Measurements from ENCODE around the gene BEND5. TPM values are rescaled to one million over a fixed set of nuclear protein-coding genes. Genes with fewer than 3 reads are reported as not detected.

Gene BEND5
- polyA plus RNA-seq, 12 donors: 7.4 to 38.0 (median 10.4) TPM; not detected in 1

DNA sequence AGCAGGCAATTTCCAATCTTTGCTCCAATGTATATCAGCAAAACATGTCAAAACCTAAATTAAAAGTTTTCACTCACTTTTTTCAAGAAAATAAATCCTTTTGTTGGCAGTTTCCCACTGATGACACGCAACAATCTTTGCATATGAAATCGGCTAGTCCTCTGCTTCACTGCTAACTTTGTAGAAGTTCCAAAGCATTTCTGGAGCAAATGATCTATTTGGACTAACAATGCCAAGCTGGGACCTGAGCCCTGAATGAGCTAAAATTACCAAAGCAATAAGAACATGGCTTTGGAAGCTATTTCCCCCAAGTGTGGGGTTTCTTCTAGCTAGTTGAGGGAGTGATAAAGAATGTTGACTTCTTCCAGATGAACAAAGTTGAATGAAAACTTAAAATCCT lies 5.1 kb downstream of the BEND5 start:
- DNase-seq: peak; percentile 58

DNA sequence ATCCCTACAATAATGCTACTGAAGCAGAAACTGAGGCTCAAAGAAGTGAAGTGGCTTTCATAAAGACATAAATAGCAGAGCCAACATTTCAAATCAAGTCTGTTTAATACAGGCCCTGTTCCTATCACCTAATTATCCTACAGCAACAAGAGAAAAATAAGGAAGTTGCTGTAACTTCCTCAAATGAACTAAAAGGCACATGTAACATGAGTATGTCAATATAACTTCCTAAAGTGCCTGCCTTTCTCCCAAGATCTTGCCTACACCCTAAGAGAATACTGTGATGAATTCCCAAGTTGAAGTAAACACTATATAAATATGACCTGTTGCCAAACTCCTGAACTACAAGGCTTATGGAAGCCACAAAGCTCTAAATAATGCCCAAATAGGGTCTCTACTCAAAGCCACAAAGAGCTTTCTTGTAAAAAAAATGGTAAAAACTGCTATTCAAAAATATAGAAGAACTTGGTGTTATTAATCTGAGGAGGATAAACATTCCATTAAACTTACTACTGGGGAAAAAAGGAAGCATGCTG lies 8.6 kb downstream of the BEND5 start:
- DNase-seq: no peak

DNA sequence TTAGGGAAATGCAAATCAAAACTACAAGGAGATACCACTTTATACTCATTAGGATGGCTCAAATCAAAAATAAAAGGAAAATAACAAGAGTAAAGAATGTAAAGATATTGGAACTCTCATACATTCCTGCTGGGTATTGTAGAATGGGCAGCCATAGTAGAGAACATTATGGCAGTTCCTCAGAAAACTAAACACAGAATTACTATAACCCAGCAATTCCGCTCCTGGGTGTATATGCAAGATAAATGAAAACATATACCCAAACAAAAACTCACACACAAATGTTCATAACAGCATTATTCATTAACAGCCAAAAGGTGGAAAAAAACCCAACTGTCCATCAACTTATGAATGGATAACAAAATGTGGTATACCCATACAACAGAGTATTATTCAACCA lies 11.4 kb downstream of the BEND5 start:
- DNase-seq: no peak

DNA sequence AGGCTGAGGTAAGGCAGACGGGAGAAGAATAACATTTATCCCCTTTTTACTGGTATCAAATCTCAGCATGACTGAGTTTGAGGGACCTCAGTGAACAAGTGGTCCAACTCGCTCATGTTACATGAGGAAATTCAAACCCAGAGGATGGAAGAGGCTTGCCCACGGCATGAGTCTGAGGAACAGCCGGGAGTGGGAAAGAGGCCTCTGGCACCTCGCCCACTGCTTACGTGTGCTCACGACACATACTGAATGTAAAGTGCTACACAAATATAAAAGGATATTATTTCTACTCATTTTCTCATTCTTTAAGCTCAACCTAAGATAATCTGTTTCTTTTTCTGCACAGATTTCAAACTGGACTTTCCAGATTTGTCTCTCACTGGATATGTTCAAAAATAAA lies 14.7 kb downstream of the BEND5 start:
- no peak for DNase-seq

DNA sequence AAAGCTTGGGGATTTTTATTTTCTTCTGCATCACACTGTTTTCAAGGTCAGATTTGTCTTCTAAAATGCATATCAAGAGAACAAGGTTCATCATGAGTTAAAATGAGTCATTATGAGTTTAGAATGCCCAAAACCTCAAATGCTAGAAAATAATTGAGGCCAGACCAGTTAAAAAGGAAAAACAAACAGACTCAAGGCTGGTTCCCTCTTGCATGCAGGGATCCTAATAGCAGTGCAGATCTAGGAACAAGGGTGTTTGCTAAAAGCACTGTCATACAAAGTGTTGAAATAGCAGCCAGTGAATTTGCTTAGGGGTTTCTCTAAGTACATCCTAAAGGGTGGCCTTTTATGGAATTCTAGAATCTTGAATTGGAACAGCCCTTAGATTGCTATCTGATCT lies 15.3 kb downstream of the BEND5 start:
- no peak for DNase-seq

DNA sequence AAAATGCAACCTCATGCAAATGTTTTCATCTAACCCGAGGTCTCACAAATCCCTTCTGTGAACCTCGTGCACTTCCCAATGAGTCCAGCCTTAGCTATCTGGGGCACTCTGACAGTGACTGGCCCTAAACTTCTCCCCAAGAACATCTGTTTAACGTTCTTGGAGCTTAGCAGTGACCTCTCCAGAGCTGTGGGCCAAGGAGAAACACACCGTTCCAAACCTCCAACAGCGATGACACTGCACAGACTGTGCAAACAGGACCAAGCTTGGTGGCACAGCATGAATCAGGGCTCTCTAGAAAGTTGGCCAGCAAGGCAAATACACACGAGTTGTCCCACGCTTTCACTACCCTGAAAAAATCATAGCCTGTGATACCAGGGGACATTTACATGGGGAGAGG lies 15.8 kb downstream of the BEND5 start:
- DNase-seq: no peak

DNA sequence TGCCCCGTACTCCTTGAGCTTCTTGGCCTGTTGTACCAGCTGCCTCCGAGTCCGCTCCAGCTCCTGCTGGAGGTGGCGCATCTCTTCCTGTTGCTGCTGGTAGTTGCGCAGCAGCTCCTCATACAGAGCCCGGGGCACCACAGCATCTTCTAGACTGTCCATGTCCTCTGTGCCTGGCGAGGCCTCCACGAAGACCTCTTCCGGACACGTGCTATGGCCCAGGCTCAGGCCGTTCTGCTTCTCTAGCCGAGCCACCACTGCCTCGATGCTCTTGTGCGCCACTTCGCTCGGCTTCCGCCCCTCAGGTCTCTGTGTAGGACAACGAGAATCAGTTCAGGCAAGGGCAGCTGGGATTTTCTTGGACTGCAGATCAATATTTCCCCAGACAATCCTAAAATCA lies 17.7 kb downstream of the BEND5 start:
- no peak for DNase-seq

DNA sequence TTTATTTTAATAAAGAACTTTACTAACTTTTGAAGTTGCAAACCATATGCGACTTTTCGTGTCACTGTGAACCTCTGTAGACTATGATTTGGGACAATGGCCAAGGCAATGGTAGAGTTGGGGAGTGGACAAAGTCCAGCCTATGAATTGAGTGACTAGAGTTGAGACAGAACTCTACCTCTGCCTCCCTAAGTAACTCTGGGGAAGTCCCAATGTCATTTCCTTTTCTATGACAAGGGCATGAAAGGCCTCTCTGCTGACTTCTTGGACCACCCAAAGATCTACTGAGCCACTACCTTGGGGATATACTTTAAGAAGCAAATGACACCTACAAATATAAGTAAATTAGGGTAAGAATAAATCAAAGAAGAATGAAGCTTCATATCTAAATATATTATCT lies 19.3 kb downstream of the BEND5 start:
- no peak for DNase-seq

DNA sequence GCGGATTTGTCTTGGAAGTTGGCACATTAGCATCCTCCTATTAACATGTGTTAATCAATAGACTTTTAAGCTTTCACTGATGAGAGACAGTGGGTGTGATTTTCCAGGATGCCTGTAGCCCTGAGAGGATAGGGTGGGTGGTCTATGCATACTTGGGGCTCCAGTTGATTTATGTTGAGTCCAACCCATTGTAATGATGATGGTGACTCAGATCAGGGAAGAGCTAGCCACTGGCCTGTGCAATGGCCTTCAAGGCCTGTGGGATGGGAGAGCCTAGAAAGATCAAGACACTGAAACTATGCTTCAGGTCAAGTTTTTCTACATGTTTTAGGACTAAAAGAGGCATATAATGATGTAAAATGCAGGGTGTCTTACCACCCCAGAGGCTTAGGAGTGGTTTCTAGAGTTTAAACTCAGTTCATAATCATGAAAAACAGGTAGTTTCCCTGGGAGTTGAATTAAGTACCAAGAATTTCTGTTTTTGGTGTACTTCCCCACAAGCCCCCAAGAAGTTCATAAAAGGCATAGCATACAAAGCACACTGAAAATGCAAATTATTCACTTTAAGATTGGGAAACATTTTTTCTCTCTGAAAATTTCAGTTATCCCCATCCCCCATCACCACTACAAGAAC lies 19.9 kb downstream of the BEND5 start:
- DNase-seq: no peak

DNA sequence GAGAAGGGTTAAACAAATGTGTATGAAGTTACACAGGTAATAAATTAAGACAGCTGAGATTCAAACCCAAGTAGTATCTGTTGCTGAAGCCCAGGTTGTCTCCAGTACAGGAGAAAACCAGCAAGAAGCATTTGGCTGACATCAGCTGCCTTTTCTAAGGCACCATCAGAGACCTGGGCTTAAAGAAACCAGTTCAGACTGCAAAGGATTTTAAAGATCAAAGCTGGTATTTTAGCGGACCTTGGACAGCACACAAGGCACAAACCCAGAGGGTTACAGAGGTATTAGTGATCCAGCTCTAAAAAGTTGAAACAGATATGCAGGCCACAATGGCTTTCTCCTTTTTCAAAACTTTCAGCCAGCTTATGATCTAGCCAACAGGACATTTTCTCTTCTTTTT lies 23.4 kb downstream of the BEND5 start:
- DNase-seq: no peak

DNA sequence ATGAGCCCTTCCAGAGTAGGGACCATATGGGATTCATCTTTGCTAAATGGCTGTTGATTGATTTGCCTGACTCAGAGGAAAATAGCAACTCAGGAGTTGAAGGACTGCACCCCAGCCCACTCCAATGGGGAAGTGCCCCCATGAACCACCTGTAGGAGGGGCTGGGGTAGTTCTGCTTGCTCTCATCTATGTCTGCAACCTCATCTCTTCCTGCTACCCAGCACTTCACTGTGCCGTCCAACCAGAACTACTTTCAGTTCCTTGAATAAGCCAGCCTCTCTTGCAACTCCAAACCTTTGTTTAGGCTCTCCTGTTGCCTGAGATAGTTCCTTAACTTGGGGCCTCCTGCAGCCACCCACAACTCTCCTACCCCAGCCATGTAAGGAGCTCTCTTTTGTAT lies 26.6 kb downstream of the BEND5 start:
- DNase-seq: no peak

DNA sequence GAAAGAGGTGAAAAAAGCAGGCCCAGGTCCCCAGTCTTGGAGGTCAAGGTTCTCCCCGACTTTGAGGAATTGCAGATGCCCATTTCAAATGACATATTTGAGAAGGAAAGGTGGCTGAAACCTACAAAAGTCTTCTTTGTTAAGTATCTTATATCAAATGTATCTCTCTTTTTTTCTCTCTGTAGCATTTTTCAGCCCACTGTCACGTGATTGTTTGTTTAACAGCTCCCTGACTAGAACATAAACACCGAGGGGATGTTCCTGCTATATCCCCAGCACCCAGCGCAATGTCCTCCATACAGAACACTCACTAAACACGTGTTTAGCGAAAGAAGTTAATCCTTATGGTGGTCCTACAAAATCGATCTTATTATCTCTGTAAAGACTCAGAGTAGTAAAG lies 27.6 kb downstream of the BEND5 start:
- DNase-seq: no peak

DNA sequence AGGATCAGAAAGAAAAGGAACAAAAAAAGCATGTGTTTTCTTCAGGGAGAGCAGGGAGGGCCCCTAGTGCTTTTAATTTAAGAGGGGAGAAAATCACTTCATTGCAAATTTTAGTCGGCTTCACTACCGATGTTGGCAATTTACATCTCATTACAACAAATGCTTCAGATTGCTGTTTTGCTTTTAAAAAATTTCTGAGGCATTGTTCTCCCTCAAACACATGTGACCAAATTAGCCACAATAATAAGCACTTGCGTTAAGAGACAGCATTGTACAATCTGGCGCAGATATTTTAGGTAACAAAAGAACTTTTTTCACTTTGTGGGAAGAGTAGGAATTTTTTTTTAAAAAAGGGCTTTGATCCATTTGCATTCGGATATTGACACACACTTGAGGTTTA lies 29.8 kb downstream of the BEND5 start:
- DNase-seq: no peak

DNA sequence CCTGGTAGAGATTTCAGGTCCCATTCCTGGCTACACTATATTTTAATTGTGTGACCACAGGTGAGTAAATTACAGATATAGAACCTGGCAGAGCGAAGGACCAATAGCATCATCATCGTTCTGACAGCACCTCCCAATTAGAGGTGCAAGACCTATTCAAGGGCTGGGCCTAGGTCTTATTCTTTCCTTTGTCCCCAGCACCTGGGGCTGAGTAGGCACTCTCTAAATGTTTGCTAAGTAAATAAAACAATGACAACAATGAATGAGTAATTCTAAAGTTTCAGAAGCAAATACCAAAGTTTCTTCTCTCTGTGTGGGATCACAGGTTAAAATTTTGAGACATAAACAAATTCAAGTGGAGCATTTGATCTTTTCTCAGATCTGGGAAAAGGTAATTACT lies 32.7 kb downstream of the BEND5 start:
- DNase-seq: no peak

DNA sequence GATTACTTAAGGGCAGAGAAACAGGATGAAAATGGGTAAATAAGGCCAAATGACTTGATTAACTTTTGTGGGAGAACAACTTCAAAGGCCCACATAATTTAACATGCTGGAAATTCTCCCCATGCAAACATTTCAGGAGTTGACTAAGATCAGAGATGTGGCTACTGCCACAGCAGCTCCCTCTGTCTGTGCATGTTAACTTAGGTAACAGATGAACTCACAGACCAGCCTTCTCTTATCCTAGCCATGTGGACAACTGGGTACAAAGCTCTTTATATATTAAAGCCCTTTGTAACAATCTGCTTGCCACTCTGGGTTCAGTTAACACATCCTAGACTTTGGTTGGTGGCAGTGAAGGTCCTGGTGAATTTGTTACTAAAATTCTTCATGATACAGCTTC lies 33.2 kb downstream of the BEND5 start:
- no peak for DNase-seq

DNA sequence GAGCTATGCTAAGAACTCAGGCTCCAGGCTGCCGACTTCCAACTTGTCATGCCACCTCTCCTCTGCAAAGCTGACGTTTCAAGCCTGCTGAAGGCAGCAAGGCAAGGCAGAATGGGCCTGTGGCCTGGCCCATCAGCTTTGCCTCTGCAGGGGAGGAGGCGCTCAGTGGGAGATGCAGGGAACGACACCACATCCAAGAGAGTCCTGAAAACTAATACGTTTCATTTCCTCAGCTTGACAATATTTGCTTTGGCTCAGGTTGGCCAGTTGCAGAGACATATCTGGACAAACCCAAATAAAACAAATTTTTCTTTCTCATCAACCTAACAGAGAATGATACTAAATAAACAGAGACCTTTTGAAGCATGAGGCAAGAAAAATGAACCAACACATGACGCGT lies 35.3 kb downstream of the BEND5 start:
- DNase-seq: no peak

DNA sequence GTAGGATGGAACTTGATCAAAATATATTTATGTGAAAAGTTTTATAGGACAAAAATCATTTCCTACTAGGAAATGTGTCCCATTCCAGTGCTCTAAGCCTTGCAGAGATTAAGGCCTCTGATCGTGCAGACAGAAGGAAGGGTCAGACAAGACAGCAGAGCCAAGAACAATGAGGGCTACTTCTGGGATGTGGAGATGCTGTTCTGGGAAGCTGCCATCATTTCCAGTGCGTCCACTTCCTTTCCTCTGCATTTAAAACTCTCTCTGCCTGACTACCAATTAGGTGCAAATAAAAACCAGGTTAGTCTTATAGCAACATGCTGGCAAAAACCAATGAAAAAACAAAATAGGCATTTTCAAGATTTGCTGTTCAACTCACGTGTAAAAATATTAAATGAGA lies 36.1 kb downstream of the BEND5 start:
- DNase-seq: peak; percentile 26

DNA sequence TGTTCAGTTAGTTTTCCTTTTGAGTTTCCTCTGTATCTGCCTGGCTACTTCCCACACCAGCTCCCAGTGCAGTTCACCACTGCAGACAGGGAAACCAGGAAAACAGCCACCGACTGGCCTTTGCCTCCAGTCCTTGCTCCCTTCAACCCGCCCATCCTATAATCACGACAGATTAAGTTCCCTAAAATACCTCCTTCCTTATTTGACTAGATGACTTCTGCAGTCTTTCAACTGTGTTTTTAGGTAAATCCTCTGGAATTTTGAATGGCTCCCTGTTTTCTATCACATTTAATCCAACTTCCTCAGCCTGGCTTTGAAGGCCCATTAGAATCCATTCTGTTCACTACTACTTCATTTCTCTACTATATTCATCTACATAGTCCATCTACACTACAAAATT lies 37.6 kb downstream of the BEND5 start:
- DNase-seq: no peak

DNA sequence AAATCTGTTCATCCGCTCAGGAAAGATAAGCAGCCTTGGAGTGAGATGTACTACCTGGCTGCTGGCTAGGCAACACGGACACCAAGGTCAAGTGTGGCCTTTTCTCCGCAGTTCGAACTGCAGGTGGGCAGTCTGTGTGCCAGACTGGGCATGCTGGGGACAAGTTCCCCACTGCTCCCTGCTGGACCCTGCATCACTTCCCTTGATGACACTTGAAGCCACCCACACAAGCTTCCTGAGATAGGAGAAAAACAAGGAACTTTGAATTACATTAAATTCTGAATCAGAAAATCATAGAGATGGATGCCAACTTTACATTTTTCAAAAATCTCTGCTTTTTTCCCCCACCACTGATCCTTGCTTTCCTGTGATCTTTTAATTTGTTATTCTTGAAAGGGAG lies 38.3 kb downstream of the BEND5 start:
- no peak for DNase-seq

DNA sequence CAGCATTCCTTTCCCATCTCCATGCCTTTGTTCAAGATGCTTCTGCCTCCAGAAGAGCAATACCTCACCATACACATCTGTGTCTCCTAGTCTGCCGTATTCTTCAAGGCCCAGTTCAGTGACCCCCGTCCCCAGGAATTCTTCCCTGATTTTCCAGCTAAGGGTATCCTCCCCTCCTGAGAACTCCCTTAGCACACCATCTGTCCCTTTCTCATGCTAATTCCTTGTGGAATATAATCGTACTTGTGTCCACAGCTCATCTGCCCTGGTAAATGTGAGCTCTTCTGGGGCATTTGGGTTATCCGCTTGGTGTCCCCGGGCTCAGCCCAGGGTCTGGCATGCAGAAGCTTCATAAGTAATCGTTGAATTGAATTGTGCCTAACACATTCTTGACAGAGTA lies 40.9 kb downstream of the BEND5 start:
- no peak for DNase-seq

DNA sequence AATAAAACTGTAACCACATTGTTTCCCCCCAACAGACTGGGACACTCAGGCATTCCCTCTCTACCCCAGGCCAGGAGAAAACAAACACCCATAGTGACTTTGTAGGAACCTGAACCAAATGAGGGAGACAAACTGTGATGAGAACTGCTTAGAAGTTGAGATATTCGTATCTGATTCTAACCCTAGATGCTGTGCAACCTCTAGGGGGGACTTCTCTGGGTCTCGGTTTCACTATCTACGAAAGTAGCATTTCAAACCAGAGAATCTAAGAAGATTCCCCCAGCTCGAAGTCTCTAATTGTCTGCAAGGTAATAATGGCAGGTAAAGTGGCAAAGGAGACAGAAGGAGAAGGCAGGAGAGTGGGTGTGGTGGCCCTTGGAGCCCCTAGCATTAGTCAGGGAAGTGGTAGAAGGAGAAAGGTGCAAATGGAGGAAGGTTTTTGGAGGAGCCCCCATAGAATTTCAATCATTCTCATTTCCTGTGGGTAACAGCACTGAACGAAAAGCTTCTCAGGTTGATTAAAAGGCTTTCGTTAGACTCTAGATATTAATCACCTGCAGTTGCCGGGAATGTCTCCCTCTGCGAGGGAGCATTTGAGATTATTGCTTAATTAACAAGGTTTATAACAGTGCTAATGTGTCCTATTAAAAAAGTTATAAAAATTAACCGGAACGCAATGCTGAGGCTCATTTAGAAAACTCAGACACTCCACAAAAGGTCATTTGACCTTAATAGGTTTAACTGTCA lies 46.4 kb downstream of the BEND5 start:
- no peak for DNase-seq

DNA sequence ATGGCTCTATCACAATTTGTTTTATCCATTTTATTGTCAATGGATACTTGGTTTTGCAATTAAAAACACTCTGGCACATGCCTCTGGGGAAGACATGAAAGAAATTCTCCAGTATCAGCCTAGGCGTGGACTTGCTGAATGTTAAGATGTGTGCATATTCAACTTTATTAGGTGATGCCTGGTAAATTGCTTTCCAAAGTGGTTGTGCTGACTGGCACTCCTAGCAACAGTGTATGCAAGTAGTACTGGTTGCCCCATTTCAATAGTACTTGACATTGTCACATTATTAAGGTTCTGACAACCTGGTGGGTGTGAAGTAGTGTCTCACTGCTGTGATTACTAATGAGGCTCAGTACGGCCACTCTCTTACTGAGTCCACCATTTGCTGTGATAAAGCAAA lies 48.1 kb downstream of the BEND5 start:
- no peak for DNase-seq

DNA sequence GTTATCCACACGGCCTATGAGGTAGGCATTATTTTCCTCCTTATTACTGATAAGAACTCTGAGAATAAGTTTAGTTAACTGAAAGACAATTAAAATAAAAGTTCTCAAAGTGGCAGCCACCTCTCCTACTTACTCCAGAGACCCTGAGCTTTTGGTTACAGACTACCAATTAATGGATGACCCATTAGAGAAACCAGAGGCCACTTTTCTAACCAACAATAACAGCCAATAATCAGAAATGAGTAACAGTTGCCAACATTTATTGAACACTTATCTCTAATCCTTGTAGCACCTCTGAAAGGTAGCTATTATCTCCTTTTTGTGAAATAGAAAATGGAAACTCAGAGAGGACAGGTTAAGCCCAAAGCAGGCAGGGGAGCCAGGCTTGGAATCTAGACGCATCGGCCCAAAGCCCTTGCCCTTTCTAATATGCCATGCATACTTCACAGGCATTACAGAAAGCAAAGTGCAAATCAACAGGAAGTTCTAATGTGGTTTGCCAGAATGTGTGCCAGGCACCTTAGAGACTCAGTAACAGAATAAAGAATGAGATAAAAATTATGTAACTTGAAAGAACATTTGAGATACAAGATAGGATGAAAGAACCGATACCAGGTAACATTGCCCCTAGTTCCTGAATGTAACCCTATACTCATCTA lies 50.0 kb downstream of the BEND5 start:
- no peak for DNase-seq

Measured in muscle of arm (tissue), 12 donors.